H9 (cell line): ENCODE results near the gene NFAM1. TPM values are rescaled to one million over a fixed set of nuclear protein-coding genes. Genes with fewer than 3 reads are reported as not detected.

ENCODE experiments used
- DNase-seq: peaks from one replicate; pipeline ENCODE4 v3.0.0-alpha.2; 2017
- H2AFZ ChIP-seq: one replicate; pipeline ENCODE4 v1.6.1; 2013; ENCODE audit warnings: mild to moderate bottlenecking, low read length, control low read depth, moderate library complexity
- H2AK5ac ChIP-seq: 2 replicates; pipeline ENCODE4 v1.6.1; 2013; ENCODE audit warnings: low read length, control low read depth, mixed read lengths; ENCODE audit not compliant: insufficient read length
- H2BK120ac ChIP-seq: one replicate; pipeline ENCODE4 v1.6.1; 2013; ENCODE audit warnings: low read depth, mild to moderate bottlenecking, low read length, control low read depth, inconsistent platforms; ENCODE audit not compliant: poor library complexity, severe bottlenecking
- H2BK12ac ChIP-seq: 2 replicates; pipeline ENCODE4 v1.6.1; 2013; ENCODE audit warnings: low read length, control low read depth, mixed read lengths, low read depth; ENCODE audit not compliant: insufficient read length
- H2BK15ac ChIP-seq: 2 replicates; pipeline ENCODE4 v1.6.1; 2013; ENCODE audit warnings: low read depth, low read length, control low read depth
- H2BK20ac ChIP-seq: one replicate; pipeline ENCODE4 v1.6.1; 2013; ENCODE audit warnings: low read depth, mild to moderate bottlenecking, low read length, control low read depth, inconsistent platforms; ENCODE audit not compliant: poor library complexity, severe bottlenecking
- H2BK5ac ChIP-seq: 2 replicates; pipeline ENCODE4 v1.6.1; 2013; ENCODE audit warnings: low read length, control low read depth, mixed read lengths; ENCODE audit not compliant: insufficient read length
- H3K14ac ChIP-seq: 2 replicates; pipeline ENCODE4 v1.6.1; 2013; ENCODE audit warnings: low read length, control low read depth; ENCODE audit not compliant: insufficient read depth
- H3K18ac ChIP-seq: 2 replicates; pipeline ENCODE4 v1.6.1; 2013; ENCODE audit warnings: low read depth, mild to moderate bottlenecking, mixed read lengths, low read length, control low read depth; ENCODE audit not compliant: insufficient read length
- H3K23ac ChIP-seq: 2 replicates; pipeline ENCODE4 v1.6.1; 2013; ENCODE audit warnings: low read length, control low read depth, mixed read lengths, low read depth; ENCODE audit not compliant: insufficient read length
- H3K23me2 ChIP-seq: 2 replicates; pipeline ENCODE4 v1.6.1; 2013; ENCODE audit warnings: low read depth, mild to moderate bottlenecking, mixed read lengths, low read length, control low read depth; ENCODE audit not compliant: insufficient read length, poor library complexity, severe bottlenecking
- H3K27ac ChIP-seq: 2 replicates; pipeline ENCODE4 v1.5.1; 2013; ENCODE audit warnings: low read length, control low read depth, mixed read lengths, low read depth; ENCODE audit not compliant: insufficient read length
- H3K27me3 ChIP-seq: 2 replicates; pipeline ENCODE4 v1.6.1; 2013; ENCODE audit warnings: low read length, control low read depth, inconsistent platforms; ENCODE audit not compliant: insufficient read depth
- H3K4ac ChIP-seq: 2 replicates; pipeline ENCODE4 v1.6.1; 2013; ENCODE audit warnings: low read depth, mild to moderate bottlenecking, control low read depth, inconsistent platforms, low read length, moderate library complexity
- H3K4me1 ChIP-seq: 2 replicates; pipeline ENCODE4 v1.6.1; 2013; ENCODE audit warnings: low read length, control low read depth, inconsistent platforms; ENCODE audit not compliant: insufficient read depth
- H3K4me2 ChIP-seq: 2 replicates; pipeline ENCODE4 v1.6.1; 2013; ENCODE audit warnings: low read length, control low read depth, mixed read lengths; ENCODE audit not compliant: insufficient read length, insufficient read depth
- H3K56ac ChIP-seq: 2 replicates; pipeline ENCODE4 v1.6.1; 2013; ENCODE audit warnings: low read depth, mild to moderate bottlenecking, mixed read lengths, low read length, control low read depth; ENCODE audit not compliant: insufficient read length
- H3K79me1 ChIP-seq: 2 replicates; pipeline ENCODE4 v1.6.1; 2013; ENCODE audit warnings: low read depth, mild to moderate bottlenecking, moderate library complexity, low read length, control low read depth, inconsistent platforms; ENCODE audit not compliant: insufficient read depth, poor library complexity, severe bottlenecking
- H3K79me2 ChIP-seq: 2 replicates; pipeline ENCODE4 v1.6.1; 2013; ENCODE audit warnings: low read length, control low read depth, inconsistent platforms; ENCODE audit not compliant: insufficient read depth
- H3K9ac ChIP-seq: 2 replicates; pipeline ENCODE4 v1.6.1; 2013; ENCODE audit warnings: low read length, control low read depth, mixed read lengths; ENCODE audit not compliant: insufficient read length; ENCODE audit errors: extremely low read depth
- H3K9me3 ChIP-seq: one replicate; pipeline ENCODE4 v1.6.1; 2013; ENCODE audit warnings: low read depth, low read length, inconsistent platforms; ENCODE audit not compliant: control insufficient read depth
- H3T11ph ChIP-seq: one replicate; pipeline ENCODE4 v1.6.1; 2013; ENCODE audit warnings: mild to moderate bottlenecking, low read length, control low read depth, inconsistent platforms
- H4K20me1 ChIP-seq: one replicate; pipeline ENCODE4 v1.6.1; 2013; ENCODE audit not compliant: control insufficient read depth, insufficient read length, insufficient read depth
- H4K5ac ChIP-seq: 2 replicates; pipeline ENCODE4 v1.6.1; 2013; ENCODE audit warnings: low read depth, mild to moderate bottlenecking, mixed read lengths, low read length, control low read depth; ENCODE audit not compliant: insufficient read length
- H4K8ac ChIP-seq: replicated peaks from 2 replicates; pipeline ENCODE4 v1.6.1; 2013; ENCODE audit warnings: low read length, control low read depth, mixed read lengths, low read depth; ENCODE audit not compliant: insufficient read length
- H4K91ac ChIP-seq: 2 replicates; pipeline ENCODE4 v1.6.1; 2013; ENCODE audit warnings: low read depth, mild to moderate bottlenecking, moderate library complexity, mixed read lengths, low read length, control low read depth; ENCODE audit not compliant: insufficient read length
- H3K27ac Mint-ChIP-seq, 3 experiments: 2 replicates in 2 of 3; 3 replicates in 1 of 3; pipeline ENCODE4 v1.8.0; 2020 to 2021; ENCODE audit warnings: mixed read lengths in 3 of 3, mild to moderate bottlenecking in 1 of 3, moderate library complexity in 1 of 3
- H3K27me3 Mint-ChIP-seq: 2 replicates; pipeline ENCODE4 v1.8.0; 2021; ENCODE audit warnings: low read depth, mild to moderate bottlenecking, moderate library complexity, mixed read lengths
- H3K36me3 Mint-ChIP-seq, 3 experiments: 2 replicates in 2 of 3; 3 replicates in 1 of 3; pipeline ENCODE4 v1.8.0; 2020 to 2021; ENCODE audit warnings: low read depth in 3 of 3, mixed read lengths in 3 of 3; ENCODE audit not compliant: insufficient read depth in 1 of 3
- H3K4me1 Mint-ChIP-seq, 2 experiments: 2 replicates each; pipeline ENCODE4 v1.8.0; 2020; ENCODE audit warnings: mixed read lengths in 2 of 2
- H3K4me3 Mint-ChIP-seq, 2 experiments: 2 replicates in 1 of 2; 3 replicates in 1 of 2; pipeline ENCODE4 v1.8.0; 2020 to 2021; ENCODE audit warnings: mild to moderate bottlenecking in 2 of 2, mixed read lengths in 2 of 2, moderate library complexity in 1 of 2
- H3K9me3 Mint-ChIP-seq, 2 experiments: 2 replicates in 1 of 2; 3 replicates in 1 of 2; pipeline ENCODE4 v1.8.0; 2020; ENCODE audit warnings: mild to moderate bottlenecking in 2 of 2, mixed read lengths in 2 of 2, moderate library complexity in 1 of 2
- CTCF ChIP-seq: fragments of 200-600 bp; sonication (generic); conservative IDR thresholded peaks from 3 replicates; pipeline ENCODE4 v1.8.0; 2021; ENCODE audit warnings: antibody characterized with exemption, mild to moderate bottlenecking
- WGBS: extraction: QIAGEN DNeasy Blood & Tissue Kit; methylation state at CpG from one replicate; pipeline ENCODE4 v1.1.7; 2013; ENCODE audit warnings: missing lambda C conversion rate, low lambda C conversion rate, mixed read lengths; ENCODE audit not compliant: insufficient read length; ENCODE audit errors: extremely low coverage; 5-methylcytosine and 5-hydroxymethylcytosine counted together
- total RNA-seq: library from RNA; stranded (reverse); gene quantifications from 2 replicates; pipeline ENCODE4 v1.2.1, GENCODE V29; 2021

Gene NFAM1
- total RNA-seq, 1 experiment from 2014 or later = 0.68 TPM

- Mint-ChIP-seq H3K36me3 (no peaks in the 10 kb centered on the region), H3K27me3 (peaks cover 17% of the 10 kb centered on the region), H3K27ac (peak overlapping the region in 2 of 3 experiments; percentile 77 to 81; a peak in 2 of 7 replicates), H3K4me3 (no peak overlapping the region), H3K4me1 (peaks cover 23 to 35% of the 10 kb centered on the region in 2 experiments), H3K9me3 (no peaks in the 10 kb centered on the region)
- Histone ChIP-seq H2BK15ac (no peak overlapping the region), H3K9me3 (no peaks in the 10 kb centered on the region), H2BK12ac (no peak overlapping the region), H3T11ph (no peak overlapping the region), H3K23me2 (no peaks in the 10 kb centered on the region), H3K9ac (no peak overlapping the region), H2BK5ac (no peak overlapping the region), H2BK120ac (no peak overlapping the region), H4K8ac (no peak overlapping the region), H3K27me3 (no peaks in the 10 kb centered on the region), H2AFZ (no peak overlapping the region), H3K23ac (no peak overlapping the region), H3K79me1 (no peaks in the 10 kb centered on the region), H3K14ac (no peak overlapping the region), H3K56ac (no peak overlapping the region), H4K5ac (no peak overlapping the region), H4K91ac (no peak overlapping the region), H2BK20ac (no peak overlapping the region), H3K4ac (no peak overlapping the region), H3K4me1 (no peaks in the 10 kb centered on the region), H2AK5ac (no peak overlapping the region), H3K27ac (no peak overlapping the region), H3K79me2 (no peaks in the 10 kb centered on the region), H4K20me1 (no peaks in the 10 kb centered on the region), H3K4me2 (no peak overlapping the region), H3K18ac (no peak overlapping the region)
- peak; percentile 57 for DNase-seq
- TF ChIP-seq CTCF = no peak
- no CpG with 5 or more reads among the region's 30 CpGs for WGBS
These were observed 32.6 kb downstream of the NFAM1 start for GRCh38 chr22:42399315-42400271.
